Measurements from ENCODE around the gene CAV1.

The CAV1 gene

GRCh38 chr7:116505278-116505677, 19.6 kb upstream of the CAV1 start:
- no peak for DNase-seq

- DNase-seq, result no peak
Observed at GRCh38 chr7:116505823-116506222, 19.0 kb upstream of the CAV1 start.

- DNase-seq, result no peak
Observed at GRCh38 chr7:116509982-116510579, 14.8 kb upstream of the CAV1 start.

GRCh38 chr7:116510795-116511194, 14.0 kb upstream of the CAV1 start:
- no peak for DNase-seq

- peak; percentile 85 for DNase-seq
Observed at GRCh38 chr7:116511552-116512519, 13.0 kb upstream of the CAV1 start.

- peak; percentile 44 for DNase-seq
Observed at GRCh38 chr7:116512520-116513188, 12.2 kb upstream of the CAV1 start.

- DNase-seq, result no peak
Observed at GRCh38 chr7:116515584-116515983, 9.3 kb upstream of the CAV1 start.

- no peak for DNase-seq
Observed at GRCh38 chr7:116516324-116516723, 8.5 kb upstream of the CAV1 start.

- no peak for DNase-seq
Observed at GRCh38 chr7:116517626-116518025, 7.2 kb upstream of the CAV1 start.

GRCh38 chr7:116518961-116519360, 5.9 kb upstream of the CAV1 start:
- DNase-seq, result no peak

- no peak for DNase-seq
Observed at GRCh38 chr7:116521046-116521664, 3.7 kb upstream of the CAV1 start.

- DNase-seq, result peak; percentile 7
Observed at GRCh38 chr7:116522247-116522646, 2.6 kb upstream of the CAV1 start.

- no peak for DNase-seq
Observed at GRCh38 chr7:116524221-116524608, 621 bp upstream of the CAV1 start.

- DNase-seq, result peak; percentile 57
Observed at GRCh38 chr7:116525298-116525912, 569 bp downstream of the CAV1 start.

- peak; percentile 85 for DNase-seq
Observed at GRCh38 chr7:116525913-116526861, 1.4 kb downstream of the CAV1 start.

- DNase-seq, result no peak
Observed at GRCh38 chr7:116526897-116527296, 2.1 kb downstream of the CAV1 start.

GRCh38 chr7:116527521-116527920, 2.7 kb downstream of the CAV1 start:
- no peak for DNase-seq

GRCh38 chr7:116528008-116528789, 3.4 kb downstream of the CAV1 start:
- peak; percentile 11 for DNase-seq

- no peak for DNase-seq
Observed at GRCh38 chr7:116529250-116529649, 4.4 kb downstream of the CAV1 start.

- DNase-seq, result no peak
Observed at GRCh38 chr7:116530107-116530820, 5.4 kb downstream of the CAV1 start.

Measured in DMS53 (cell line).